HG02870 (cell line): ENCODE measurements around the gene FBXO15.
A peak's percentile ranks its signal among the peaks of the same experiment; 100 is the strongest.

Source experiments
- ATAC-seq: cut with Tn5 transposase; IDR thresholded peaks from one replicate; pipeline ENCODE4 v1.9.1; 2021; ENCODE audit warnings: mild to moderate bottlenecking, moderate library complexity; ENCODE audit not compliant: unreplicated experiment

FBXO15 gene

DNA sequence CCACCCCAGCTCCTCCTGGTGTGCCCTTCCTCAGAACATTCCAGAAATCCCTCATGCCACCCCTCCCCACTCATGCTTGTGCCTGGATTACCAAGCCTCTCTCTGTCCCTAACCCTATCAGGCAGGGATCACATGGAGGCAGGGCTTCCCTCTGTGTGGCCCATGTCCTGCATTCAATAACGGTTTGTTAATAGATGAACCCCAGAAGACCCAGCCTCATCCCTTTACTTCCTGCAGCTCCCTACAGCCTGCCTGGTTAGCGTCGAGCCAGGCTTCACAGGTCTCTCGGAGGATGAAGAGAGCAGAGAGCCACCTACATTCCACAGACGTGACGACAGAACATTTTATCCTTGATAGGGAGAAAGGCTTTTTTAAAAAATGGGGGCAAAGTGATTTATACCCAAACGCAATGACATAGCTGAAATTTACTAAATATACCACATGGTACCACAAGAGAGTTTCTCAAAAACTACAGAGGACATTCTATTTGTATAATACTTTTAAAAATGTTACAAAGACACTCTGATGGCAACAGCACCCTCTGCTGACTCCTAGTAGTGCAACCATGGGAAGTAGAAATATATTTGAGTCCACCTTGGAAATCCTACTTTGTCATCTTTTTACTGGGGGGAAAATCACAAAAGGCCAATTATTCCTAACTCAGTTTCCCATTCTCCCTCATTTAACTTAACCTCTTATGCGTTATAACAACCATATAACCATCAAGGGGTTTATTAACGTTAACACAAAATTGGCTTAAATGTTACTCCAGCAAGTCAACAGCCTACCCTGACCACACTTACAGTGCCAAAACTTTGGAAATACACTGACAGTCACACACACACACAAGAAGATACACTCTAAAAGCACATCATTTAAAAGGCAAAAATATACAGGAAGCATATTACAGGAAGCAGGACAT is 30.7 kb downstream of the FBXO15 start:
- ATAC-seq = no peak

DNA sequence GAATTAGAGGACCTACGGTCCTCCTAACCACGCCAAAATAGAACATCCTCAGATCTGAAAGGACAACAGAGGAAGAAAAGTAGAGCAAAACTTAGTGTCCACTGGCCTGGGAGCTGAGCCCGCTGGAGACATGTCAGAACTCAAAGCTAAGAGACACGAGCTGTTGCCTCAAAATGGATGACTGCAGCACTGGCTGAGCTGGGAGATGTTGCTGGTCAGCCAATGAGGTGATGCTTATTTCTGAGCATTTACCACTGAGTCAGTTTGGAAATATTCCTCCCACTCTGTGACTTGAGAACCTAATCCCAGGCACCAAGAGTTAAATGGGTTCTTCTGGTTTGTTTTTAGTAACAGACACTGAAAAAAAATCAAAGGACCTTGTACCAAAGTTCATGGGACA is 32.6 kb downstream of the FBXO15 start:
- ATAC-seq = no peak

DNA sequence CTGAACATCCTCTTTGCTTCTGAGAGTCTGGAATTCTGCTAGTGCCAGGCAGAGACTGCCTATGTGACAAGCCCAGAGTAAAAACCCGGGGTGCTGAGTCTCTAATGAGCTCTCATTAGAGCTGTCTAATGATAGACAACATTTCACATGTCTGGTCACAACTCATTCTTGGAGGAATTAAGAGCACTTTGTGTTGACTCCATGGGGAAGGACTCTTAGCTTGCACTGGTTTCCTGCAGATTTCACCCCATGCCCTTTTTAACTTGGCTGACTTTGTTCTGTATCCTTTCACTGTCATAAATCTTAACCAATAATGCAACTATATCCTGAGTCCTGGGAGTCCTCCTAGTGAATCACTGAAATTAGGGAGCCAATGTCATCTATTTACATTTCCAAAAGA is 33.5 kb downstream of the FBXO15 start:
- no peak for ATAC-seq

DNA sequence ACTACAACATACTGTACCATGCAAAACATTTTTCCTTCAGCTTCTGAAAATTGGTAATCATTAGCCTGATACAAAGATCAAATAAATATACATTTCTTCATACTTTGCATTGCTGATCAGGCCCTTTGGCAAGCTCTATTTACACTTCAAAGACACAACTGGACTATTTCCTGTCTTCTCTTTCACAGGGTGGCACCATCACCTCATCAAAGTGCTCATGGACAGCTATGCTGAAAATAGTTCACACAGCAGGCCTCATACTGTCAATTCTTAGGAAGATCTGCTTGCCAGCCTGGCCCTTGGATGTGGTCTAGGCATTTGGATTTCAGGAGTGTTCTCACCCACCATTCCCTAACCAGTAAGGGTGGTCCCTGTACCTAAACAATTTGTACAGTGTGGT is 33.9 kb downstream of the FBXO15 start:
- no peak for ATAC-seq

DNA sequence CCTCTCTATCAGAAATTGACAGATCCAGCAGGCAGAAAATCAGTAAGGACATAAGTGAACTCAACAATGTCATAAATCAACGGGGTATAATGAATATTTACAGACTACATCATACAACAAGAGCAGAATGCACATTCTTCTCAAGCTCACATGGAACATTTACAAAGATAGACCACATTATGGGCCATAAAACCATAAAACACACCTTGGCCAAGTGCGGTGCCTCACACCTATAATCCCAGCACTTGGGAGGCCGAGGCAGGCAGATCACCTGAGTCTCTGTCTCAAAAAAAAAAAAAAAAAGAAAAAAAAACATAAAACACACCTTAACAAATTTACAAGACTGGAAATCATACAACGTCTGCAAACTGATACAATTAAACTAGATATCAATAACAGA is 36.7 kb downstream of the FBXO15 start:
- no peak for ATAC-seq

DNA sequence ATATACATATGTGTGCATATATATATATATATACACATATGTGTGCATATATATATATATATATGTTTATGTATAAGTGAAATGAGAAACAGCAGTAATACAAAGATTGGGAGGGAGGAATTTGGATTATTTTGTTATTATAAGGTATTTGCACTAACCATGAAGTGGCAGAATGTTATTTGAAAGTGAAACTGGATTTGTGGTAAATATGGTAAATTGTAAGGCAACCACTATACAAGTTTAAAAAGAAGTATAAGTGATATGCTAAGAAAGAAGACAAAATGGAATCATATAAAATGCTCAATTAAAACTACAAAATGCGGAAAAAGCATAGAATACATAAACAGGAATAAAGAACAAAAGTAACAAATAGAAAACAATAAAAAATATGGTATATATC is 37.5 kb downstream of the FBXO15 start:
- no peak for ATAC-seq

DNA sequence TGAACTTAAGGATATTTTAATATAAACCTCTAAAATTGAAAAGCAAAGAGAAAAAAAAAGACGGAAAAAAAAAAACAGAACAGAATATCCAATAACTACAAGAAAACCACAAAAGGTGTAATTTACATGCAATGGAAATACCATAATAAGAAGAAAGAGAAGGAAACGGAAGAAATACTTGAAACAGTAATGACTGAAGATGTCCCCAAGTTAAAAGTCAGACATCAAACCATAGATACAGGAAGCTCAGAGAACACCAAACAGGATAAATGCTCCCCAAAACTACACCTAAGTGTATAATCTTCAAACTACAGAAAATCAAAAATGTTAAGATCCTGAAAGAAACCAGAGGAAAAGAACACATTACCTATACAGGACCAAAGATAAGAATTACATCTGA is 39.2 kb downstream of the FBXO15 start:
- no peak for ATAC-seq

DNA sequence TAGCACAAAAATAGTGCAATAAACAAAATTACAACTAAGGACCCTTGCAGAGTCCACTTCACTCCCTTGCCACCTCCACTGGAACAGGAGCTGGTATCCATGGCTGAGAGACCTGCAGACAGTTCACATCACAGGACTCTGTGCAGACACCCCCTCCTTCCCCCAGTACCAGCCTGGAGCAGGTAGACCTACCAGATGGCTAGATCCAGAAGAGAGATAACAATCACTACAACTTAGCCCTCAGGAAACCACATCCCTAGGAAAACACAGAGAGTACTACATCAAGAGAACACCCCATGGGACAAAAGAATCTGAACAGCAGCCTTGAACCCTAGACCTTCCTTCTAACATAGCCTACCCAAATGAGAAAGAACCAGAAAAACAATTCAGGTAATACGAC is 49.8 kb downstream of the FBXO15 start:
- no peak for ATAC-seq

DNA sequence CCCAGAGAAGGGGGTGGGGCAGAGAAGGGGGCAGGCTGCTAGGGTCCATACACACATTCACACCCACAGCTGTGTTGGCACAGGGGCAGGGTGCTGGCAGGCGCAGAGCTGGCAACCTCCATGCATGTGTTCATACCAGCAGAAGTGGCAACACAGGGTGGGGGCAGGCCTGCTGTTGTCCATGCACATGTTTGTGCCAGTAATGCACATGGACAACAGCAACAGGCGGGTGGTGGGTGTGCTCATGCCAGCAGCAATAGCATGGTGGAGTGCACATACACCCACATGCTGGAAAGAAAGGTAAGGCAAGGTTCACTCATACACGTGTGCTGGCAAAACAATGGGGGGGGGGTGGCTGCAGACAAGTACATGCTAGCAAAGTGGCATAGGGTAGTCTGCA is 54.7 kb downstream of the FBXO15 start:
- ATAC-seq = no peak

DNA sequence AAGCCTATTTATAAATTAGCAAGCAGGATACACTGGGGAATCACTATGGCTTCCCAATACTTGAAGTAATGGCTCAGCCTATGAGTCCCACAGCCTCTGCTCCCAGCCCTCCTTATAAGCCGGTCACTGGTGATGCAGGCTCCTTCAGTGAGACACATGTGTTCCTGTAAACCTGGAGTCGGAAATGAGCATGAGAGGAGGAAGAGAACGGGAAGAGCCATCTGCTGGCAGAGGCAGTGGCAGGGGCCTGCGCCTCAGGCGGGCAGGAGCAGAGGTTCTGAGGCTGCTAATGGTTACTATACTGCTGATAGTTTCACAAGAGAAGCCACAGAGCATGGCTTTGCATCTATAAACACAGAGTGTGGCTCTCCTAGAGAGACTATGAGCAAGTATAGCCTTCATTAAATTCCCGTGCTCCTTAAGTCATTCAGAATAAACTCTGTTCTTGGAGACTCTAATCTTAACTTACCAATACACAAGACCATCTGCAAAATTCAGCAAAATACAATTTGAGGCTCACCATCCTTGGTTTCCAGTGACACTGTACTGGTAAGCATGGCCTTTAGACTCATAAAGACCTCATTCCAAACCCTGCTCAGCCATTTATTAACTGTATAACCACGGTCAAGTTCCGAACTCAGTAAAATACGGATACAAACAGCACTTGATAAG is 63.3 kb downstream of the FBXO15 start:
- no peak for ATAC-seq

DNA sequence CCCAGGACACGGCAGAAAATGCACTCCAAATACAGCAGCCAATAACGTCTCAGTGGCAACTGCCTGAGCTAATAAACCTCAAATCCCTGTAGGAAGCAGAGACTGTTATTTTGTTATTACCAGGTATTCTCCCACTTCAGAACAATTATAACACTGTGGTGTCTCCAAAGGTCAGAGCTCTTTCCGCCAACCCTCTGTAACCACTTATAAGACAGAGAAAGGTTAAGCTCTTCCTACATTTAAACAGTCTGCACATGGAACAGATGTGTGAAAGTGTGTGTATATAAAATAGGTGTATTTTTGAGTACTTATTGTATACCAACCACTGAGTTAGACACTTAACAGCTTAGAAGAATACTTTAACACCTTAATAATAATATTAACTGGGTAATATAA is 64.1 kb downstream of the FBXO15 start:
- no peak for ATAC-seq

DNA sequence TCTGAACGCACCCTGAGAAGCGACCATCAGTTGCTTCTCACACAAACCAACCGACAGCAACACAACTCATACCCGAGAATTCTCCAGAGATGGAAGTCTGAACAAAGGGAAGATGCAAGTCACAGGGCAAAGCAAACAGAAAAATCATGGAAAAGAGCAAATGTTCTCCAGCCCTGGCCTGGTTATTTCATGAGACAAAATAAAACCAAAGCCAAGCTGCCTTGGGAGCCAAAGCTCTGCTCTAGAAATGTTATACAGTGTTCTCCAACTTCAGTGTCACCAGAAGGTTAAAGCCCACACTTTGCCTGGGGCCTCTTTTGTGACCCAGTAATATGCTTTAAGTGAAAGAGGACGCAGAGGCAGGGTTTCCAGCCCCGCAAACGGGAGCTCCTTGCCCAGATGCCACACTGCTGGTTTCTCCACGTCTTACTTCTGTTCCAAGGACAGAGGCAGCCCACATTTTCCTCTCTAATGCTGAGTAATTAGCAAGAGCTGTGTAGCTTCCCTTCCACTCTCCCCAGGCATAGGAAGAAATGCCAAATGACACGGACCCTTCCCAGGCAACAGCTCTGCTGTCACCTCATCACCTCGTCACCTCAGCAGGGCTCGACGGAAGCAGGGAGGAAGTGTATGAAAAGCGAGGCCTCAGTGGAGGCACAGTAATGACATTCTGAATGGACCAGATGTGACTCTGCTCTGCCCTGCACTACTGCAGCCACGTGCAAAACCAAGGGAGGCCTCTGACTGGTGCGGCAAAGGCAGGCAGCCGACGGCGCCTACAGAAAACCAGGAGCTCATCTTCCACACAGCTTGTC is 64.7 kb downstream of the FBXO15 start:
- peak; percentile 13 for ATAC-seq

DNA sequence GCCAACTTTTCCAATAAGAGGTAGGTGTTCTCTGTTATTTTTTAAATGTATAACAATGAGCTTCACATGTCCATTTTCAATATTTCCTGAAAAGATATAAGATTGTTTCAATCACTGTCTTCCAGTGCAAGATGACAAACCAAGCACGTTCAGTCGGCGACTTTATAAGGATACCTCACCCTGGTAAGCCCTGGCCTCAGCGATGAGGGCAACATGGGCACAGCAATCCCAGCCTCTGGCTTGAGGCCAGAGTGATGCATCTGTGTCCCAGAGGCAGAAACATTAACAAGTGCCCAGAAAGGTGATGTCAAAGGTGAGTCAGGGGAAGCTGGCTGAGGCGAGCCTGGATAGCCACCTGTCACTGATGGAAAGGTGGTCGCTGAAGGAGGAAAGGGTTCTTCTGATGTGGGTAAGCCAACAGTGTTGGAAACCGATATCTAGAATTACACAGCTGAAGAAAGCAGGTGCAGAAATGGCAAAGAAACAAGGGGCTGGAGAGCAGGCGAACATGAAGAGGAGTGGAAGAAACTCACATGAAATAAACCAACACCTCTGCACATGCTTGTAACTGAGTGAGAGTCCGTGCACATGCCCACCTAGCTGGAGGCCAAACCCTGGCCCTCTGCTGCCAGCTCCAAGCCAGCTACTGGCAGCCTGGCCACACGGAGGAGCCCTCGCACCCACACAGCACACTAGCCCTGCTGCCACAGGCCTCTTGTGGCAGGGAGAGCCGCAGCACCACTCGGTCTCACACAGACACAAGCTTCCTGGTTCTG is 65.5 kb downstream of the FBXO15 start:
- ATAC-seq = peak; percentile 87

DNA sequence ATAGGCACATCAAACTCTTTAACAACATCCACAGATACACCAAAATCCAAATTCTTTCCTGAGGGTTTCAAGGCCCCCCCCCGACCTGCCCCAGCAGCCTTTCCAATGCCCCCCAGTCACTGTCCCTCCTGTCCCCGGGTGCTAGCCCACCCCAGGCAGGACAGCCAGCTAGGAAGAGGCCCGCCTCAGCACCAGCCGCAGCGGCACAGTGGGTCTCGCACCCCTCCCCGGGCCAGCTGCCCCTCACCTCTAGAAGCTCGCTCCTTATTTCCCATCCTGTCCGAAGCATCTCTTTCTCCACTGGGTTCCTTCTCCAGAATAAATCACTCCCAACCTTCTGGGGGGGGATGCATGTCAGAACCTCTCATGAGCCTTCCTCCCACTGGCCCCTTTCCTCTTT is 69.4 kb downstream of the FBXO15 start:
- ATAC-seq = no peak

DNA sequence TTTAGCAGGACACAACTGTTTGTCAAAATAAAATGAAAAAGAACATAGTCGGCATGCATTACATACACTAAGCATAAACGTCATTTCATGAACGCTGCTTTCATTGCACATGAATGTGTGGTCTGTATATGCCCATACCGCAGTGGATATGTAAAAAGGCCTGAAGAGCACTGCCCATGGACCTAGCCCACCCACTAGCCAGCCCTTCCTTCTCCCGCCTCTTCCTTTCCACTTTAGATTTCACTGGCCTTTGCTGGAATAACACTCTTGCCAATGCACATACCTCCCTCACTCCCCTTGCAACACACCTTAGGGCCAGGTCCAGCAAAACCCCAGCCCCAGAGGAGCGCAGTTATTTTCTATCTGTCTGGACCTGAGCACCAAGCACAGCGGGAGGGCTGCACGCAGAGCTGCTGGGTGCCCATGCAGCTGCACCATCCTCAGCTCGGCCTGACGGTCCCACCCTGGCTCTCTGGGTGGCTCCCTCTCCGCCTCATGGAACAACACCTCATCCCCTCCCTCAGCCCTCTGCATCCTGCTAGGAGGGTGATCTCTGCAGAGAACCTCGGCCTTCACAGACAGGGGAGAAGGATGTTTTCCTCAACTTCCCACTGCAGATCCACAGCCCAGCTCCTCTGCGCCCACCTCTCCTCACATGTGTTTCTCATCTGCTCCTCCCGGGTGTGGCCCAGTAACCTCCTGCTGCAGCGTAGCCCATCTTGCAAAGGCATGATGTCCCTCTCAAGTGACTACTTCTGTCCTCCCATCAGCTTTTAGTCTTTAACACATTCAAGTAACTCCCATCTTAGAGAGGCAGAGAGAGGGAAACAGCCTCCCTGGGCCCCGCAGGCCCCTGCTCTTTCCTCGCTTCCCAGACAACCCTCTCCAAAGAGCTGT is 72.7 kb downstream of the FBXO15 start:
- no peak for ATAC-seq

DNA sequence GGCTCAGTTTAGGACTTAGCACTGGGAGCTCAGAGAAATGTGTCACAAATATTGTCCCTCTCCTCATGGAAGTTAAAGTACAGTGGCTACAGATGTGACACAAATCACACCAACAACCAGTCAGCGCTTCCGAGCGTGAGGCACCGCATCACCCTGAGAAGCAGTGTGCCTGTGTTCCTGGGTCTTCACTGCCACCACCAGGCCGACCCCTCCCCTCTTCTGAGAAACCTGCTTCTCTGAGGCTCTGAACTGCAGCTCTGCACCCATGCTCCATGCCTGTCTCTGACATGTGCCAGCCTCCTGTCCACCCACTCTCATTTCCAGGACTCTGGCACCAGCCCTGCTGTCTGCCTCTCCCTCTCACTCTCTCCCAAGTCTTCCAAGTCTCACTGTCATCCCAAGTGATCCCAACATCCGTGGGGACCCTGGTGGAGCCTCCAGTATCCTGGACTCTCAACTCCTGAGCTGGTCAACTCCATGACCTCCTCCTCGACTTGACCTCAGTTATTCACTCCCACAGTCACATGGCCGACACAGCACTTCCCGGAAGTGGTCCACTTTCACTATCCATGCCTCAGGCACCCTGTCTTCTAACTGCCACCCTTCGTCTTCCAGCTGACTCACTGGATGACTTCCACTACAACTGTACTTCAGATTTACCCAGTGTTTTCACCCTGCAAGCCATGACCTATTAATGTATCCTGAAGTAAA is 73.5 kb downstream of the FBXO15 start:
- no peak for ATAC-seq

DNA sequence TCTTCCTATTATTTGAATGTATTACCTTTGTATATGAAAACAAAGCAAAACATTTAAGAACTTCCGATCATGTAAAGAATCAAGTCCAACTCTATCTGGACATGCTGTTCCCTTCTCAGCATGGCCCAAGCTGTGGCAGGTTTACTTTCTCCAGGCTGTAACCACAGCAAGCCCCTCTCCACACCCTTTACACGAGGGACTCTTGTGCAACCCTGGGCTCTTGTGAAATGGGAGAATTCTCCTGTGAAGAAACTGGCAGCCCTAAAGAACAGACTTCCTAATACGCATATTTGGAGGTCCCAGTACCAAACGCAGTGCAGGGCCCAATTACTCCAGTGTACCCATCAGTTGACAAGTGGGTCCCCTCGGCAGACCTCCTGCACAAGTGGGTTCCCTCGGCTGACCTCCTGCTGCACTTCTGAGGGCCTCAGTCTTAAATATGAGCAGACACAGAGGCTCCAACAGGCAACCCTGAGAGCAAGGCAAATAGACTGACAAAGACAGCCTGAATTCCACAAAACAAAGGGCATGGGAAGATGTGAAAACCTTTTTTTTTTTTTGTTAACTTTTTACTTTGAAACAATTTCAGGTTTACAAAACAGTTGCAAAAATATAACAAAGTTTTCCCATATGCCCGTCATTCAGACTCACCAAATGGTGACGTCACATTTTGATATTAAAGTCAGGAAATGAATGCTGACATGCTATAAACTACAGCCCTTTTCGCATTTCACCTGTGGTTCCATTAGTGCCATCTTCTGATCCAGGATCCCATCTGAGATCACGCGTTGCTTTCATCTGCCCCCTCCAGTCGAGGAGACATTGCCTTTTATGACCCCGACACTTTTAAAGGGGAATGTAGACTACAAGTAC is 78.2 kb downstream of the FBXO15 start:
- ATAC-seq = no peak

DNA sequence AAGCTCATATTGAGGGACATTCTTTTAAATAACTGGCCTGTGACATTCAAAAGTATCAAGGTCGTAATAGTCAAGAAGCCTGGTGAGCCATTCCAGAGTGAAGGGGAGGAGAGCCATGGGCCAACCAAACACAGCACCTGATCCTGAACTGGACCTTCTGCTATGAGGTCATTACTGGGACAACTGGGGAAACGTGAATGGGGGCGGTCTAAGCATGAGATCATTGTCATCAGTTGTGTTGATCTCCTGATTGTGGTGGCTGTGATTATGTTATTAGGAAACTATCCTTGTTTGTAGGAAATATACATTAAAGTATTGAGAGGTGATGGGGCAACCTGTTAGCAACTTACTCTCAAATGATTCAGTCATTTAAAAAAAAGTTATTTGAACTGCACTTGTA is 79.3 kb downstream of the FBXO15 start:
- ATAC-seq = no peak
